HEK293 (cell line): ENCODE results near the gene SUSD4.

Experiments
- CTCF ChIP-seq: fragments of 450-650 bp; formaldehyde crosslinking; IDR thresholded peaks from 2 replicates; pipeline ENCODE4 v1.5.1; 2016; ENCODE audit warnings: missing biosample characterization, missing genetic modification characterization
- PBX3 ChIP-seq: sonication (generic); formaldehyde crosslinking; IDR thresholded peaks from 2 replicates; pipeline ENCODE4 v1.8.1; 2022; ENCODE audit warnings: mild to moderate bottlenecking, moderate library complexity, missing genetic modification reagents
- REST ChIP-seq: fragments of 450-650 bp; formaldehyde crosslinking; IDR thresholded peaks from 2 replicates; pipeline ENCODE4 v1.5.1; 2016; ENCODE audit warnings: missing biosample characterization, missing genetic modification characterization
- SETDB1 ChIP-seq: IDR thresholded peaks from one replicate; pipeline ENCODE4 v1.6.1; 2017; ENCODE audit warnings: mild to moderate bottlenecking, low read length, moderate library complexity, mixed read lengths; ENCODE audit not compliant: insufficient read length
- TRIM28 ChIP-seq: IDR thresholded peaks from 2 replicates; pipeline ENCODE4 v1.6.1; 2011; ENCODE audit warnings: low read length, control low read depth, borderline replicate concordance
- ZNF121 ChIP-seq: fragments of 450-650 bp; formaldehyde crosslinking; IDR thresholded peaks from 2 replicates; pipeline ENCODE4 v1.5.1; 2016; ENCODE audit warnings: missing biosample characterization, missing genetic modification characterization
- ZNF18 ChIP-seq: fragments of 450-650 bp; formaldehyde crosslinking; IDR thresholded peaks from 2 replicates; pipeline ENCODE4 v1.5.1; 2016; ENCODE audit warnings: missing biosample characterization, missing genetic modification characterization
- ZNF221 ChIP-seq: fragments of 450-650 bp; formaldehyde crosslinking; IDR thresholded peaks from 2 replicates; pipeline ENCODE4 v1.5.1; 2017; ENCODE audit warnings: missing biosample characterization, missing genetic modification characterization, borderline replicate concordance
- ZNF24 ChIP-seq: fragments of 450-650 bp; formaldehyde crosslinking; IDR thresholded peaks from 2 replicates; pipeline ENCODE4 v1.5.1; 2016; ENCODE audit warnings: missing biosample characterization, missing genetic modification characterization
- ZNF560 ChIP-seq: fragments of 450-650 bp; formaldehyde crosslinking; IDR thresholded peaks from 2 replicates; pipeline ENCODE4 v1.5.1; 2017; ENCODE audit warnings: missing biosample characterization, missing genetic modification characterization, borderline replicate concordance
- ZNF660 ChIP-seq: fragments of 450-650 bp; IDR thresholded peaks from 2 replicates; pipeline ENCODE4 v1.5.1; 2018; ENCODE audit warnings: missing biosample characterization, mild to moderate bottlenecking, missing genetic modification characterization
- ZNF707 ChIP-seq: fragments of 450-650 bp; formaldehyde crosslinking; IDR thresholded peaks from 2 replicates; pipeline ENCODE4 v1.5.1; 2016; ENCODE audit warnings: missing biosample characterization, missing genetic modification characterization
- ZSCAN23 ChIP-seq: fragments of 450-650 bp; formaldehyde crosslinking; IDR thresholded peaks from 2 replicates; pipeline ENCODE4 v1.5.1; 2016; ENCODE audit warnings: missing biosample characterization, missing genetic modification characterization

GRCh38 chr1:223227486-223228196 is 136.3 kb downstream of the SUSD4 start:
- TF ChIP-seq ZNF560 (tag by site-specific recombination) (no peak), CTCF (no peak), REST (tag by site-specific recombination) (no peak), ZNF660 (tag by site-specific recombination) (no peak), ZNF24 (tag by site-specific recombination) (no peak), ZNF121 (no peak), PBX3 (CRISPR knock-in tag) (no peak), SETDB1 (no peak), ZNF707 (tag by site-specific recombination) (no peak), ZNF221 (no peak), ZSCAN23 (tag by site-specific recombination) (no peak), ZNF18 (tag by site-specific recombination) (no peak), TRIM28 (no peak)
